HG03064 (cell line): ENCODE data around the gene IL12B.
A peak's percentile ranks its signal among the peaks of the same experiment; 100 is the strongest.

Source experiments
- ATAC-seq: cut with Tn5 transposase; IDR thresholded peaks from one replicate; pipeline ENCODE4 v1.9.1; 2021; ENCODE audit warnings: low read depth; ENCODE audit not compliant: unreplicated experiment

IL12B gene

GRCh38 chr5:159336586-159336985 is 6.3 kb upstream of the IL12B start:
- ATAC-seq = no peak

GRCh38 chr5:159333545-159333925 is 3.2 kb upstream of the IL12B start:
- no peak for ATAC-seq

GRCh38 chr5:159332800-159333544 is 2.7 kb upstream of the IL12B start:
- no peak for ATAC-seq

GRCh38 chr5:159331093-159331973 is 1.0 kb upstream of the IL12B start:
- peak; percentile 58 for ATAC-seq

GRCh38 chr5:159324986-159325385 is 5.3 kb downstream of the IL12B start:
- ATAC-seq = no peak

GRCh38 chr5:159324102-159324755 is 6.1 kb downstream of the IL12B start:
- ATAC-seq = no peak

- no peak for ATAC-seq
These were observed 8.1 kb downstream of the IL12B start for GRCh38 chr5:159322180-159322579.

GRCh38 chr5:159319832-159320231 is 10.5 kb downstream of the IL12B start:
- ATAC-seq = no peak

- ATAC-seq = no peak
These were observed 10.9 kb downstream of the IL12B start for GRCh38 chr5:159319363-159319762.

- no peak for ATAC-seq
These were observed 11.8 kb downstream of the IL12B start for GRCh38 chr5:159318448-159318847.

GRCh38 chr5:159317849-159318248 is 12.4 kb downstream of the IL12B start:
- ATAC-seq = no peak

- ATAC-seq = no peak
These were observed 13.5 kb downstream of the IL12B start for GRCh38 chr5:159316519-159317383.

- no peak for ATAC-seq
These were observed 17.1 kb downstream of the IL12B start for GRCh38 chr5:159313197-159313596.

- ATAC-seq = no peak
These were observed 19.2 kb downstream of the IL12B start for GRCh38 chr5:159311063-159311462.

- ATAC-seq = no peak
These were observed 19.8 kb downstream of the IL12B start for GRCh38 chr5:159310511-159310910.

- ATAC-seq = no peak
These were observed 20.4 kb downstream of the IL12B start for GRCh38 chr5:159309689-159310433.

GRCh38 chr5:159304961-159305595 is 25.2 kb downstream of the IL12B start:
- no peak for ATAC-seq

GRCh38 chr5:159303286-159303685 is 27.0 kb downstream of the IL12B start:
- no peak for ATAC-seq
